H9 (cell line): ENCODE data around the gene HFE. TPM values are rescaled to one million over a fixed set of nuclear protein-coding genes. Genes with fewer than 3 reads are reported as not detected.

Experiments used
- DNase-seq: peaks from one replicate; pipeline ENCODE4 v3.0.0-alpha.2; 2017
- H2AFZ ChIP-seq: one replicate; pipeline ENCODE4 v1.6.1; 2013; ENCODE audit warnings: mild to moderate bottlenecking, low read length, control low read depth, moderate library complexity
- H2AK5ac ChIP-seq: 2 replicates; pipeline ENCODE4 v1.6.1; 2013; ENCODE audit warnings: low read length, control low read depth, mixed read lengths; ENCODE audit not compliant: insufficient read length
- H2BK120ac ChIP-seq: one replicate; pipeline ENCODE4 v1.6.1; 2013; ENCODE audit warnings: low read depth, mild to moderate bottlenecking, low read length, control low read depth, inconsistent platforms; ENCODE audit not compliant: poor library complexity, severe bottlenecking
- H2BK12ac ChIP-seq: 2 replicates; pipeline ENCODE4 v1.6.1; 2013; ENCODE audit warnings: low read length, control low read depth, mixed read lengths, low read depth; ENCODE audit not compliant: insufficient read length
- H2BK15ac ChIP-seq: 2 replicates; pipeline ENCODE4 v1.6.1; 2013; ENCODE audit warnings: low read depth, low read length, control low read depth
- H2BK20ac ChIP-seq: one replicate; pipeline ENCODE4 v1.6.1; 2013; ENCODE audit warnings: low read depth, mild to moderate bottlenecking, low read length, control low read depth, inconsistent platforms; ENCODE audit not compliant: poor library complexity, severe bottlenecking
- H2BK5ac ChIP-seq: 2 replicates; pipeline ENCODE4 v1.6.1; 2013; ENCODE audit warnings: low read length, control low read depth, mixed read lengths; ENCODE audit not compliant: insufficient read length
- H3K14ac ChIP-seq: 2 replicates; pipeline ENCODE4 v1.6.1; 2013; ENCODE audit warnings: low read length, control low read depth; ENCODE audit not compliant: insufficient read depth
- H3K18ac ChIP-seq: 2 replicates; pipeline ENCODE4 v1.6.1; 2013; ENCODE audit warnings: low read depth, mild to moderate bottlenecking, mixed read lengths, low read length, control low read depth; ENCODE audit not compliant: insufficient read length
- H3K23ac ChIP-seq: 2 replicates; pipeline ENCODE4 v1.6.1; 2013; ENCODE audit warnings: low read length, control low read depth, mixed read lengths, low read depth; ENCODE audit not compliant: insufficient read length
- H3K23me2 ChIP-seq: 2 replicates; pipeline ENCODE4 v1.6.1; 2013; ENCODE audit warnings: low read depth, mild to moderate bottlenecking, mixed read lengths, low read length, control low read depth; ENCODE audit not compliant: insufficient read length, poor library complexity, severe bottlenecking
- H3K27ac ChIP-seq: 2 replicates; pipeline ENCODE4 v1.5.1; 2013; ENCODE audit warnings: low read length, control low read depth, mixed read lengths, low read depth; ENCODE audit not compliant: insufficient read length
- H3K27me3 ChIP-seq: 2 replicates; pipeline ENCODE4 v1.6.1; 2013; ENCODE audit warnings: low read length, control low read depth, inconsistent platforms; ENCODE audit not compliant: insufficient read depth
- H3K4ac ChIP-seq: 2 replicates; pipeline ENCODE4 v1.6.1; 2013; ENCODE audit warnings: low read depth, mild to moderate bottlenecking, control low read depth, inconsistent platforms, low read length, moderate library complexity
- H3K4me1 ChIP-seq: 2 replicates; pipeline ENCODE4 v1.6.1; 2013; ENCODE audit warnings: low read length, control low read depth, inconsistent platforms; ENCODE audit not compliant: insufficient read depth
- H3K4me2 ChIP-seq: 2 replicates; pipeline ENCODE4 v1.6.1; 2013; ENCODE audit warnings: low read length, control low read depth, mixed read lengths; ENCODE audit not compliant: insufficient read length, insufficient read depth
- H3K56ac ChIP-seq: 2 replicates; pipeline ENCODE4 v1.6.1; 2013; ENCODE audit warnings: low read depth, mild to moderate bottlenecking, mixed read lengths, low read length, control low read depth; ENCODE audit not compliant: insufficient read length
- H3K79me1 ChIP-seq: 2 replicates; pipeline ENCODE4 v1.6.1; 2013; ENCODE audit warnings: low read depth, mild to moderate bottlenecking, moderate library complexity, low read length, control low read depth, inconsistent platforms; ENCODE audit not compliant: insufficient read depth, poor library complexity, severe bottlenecking
- H3K79me2 ChIP-seq: 2 replicates; pipeline ENCODE4 v1.6.1; 2013; ENCODE audit warnings: low read length, control low read depth, inconsistent platforms; ENCODE audit not compliant: insufficient read depth
- H3K9ac ChIP-seq: 2 replicates; pipeline ENCODE4 v1.6.1; 2013; ENCODE audit warnings: low read length, control low read depth, mixed read lengths; ENCODE audit not compliant: insufficient read length; ENCODE audit errors: extremely low read depth
- H3K9me3 ChIP-seq: one replicate; pipeline ENCODE4 v1.6.1; 2013; ENCODE audit warnings: low read depth, low read length, inconsistent platforms; ENCODE audit not compliant: control insufficient read depth
- H3T11ph ChIP-seq: one replicate; pipeline ENCODE4 v1.6.1; 2013; ENCODE audit warnings: mild to moderate bottlenecking, low read length, control low read depth, inconsistent platforms
- H4K20me1 ChIP-seq: one replicate; pipeline ENCODE4 v1.6.1; 2013; ENCODE audit not compliant: control insufficient read depth, insufficient read length, insufficient read depth
- H4K5ac ChIP-seq: 2 replicates; pipeline ENCODE4 v1.6.1; 2013; ENCODE audit warnings: low read depth, mild to moderate bottlenecking, mixed read lengths, low read length, control low read depth; ENCODE audit not compliant: insufficient read length
- H4K8ac ChIP-seq: replicated peaks from 2 replicates; pipeline ENCODE4 v1.6.1; 2013; ENCODE audit warnings: low read length, control low read depth, mixed read lengths, low read depth; ENCODE audit not compliant: insufficient read length
- H4K91ac ChIP-seq: 2 replicates; pipeline ENCODE4 v1.6.1; 2013; ENCODE audit warnings: low read depth, mild to moderate bottlenecking, moderate library complexity, mixed read lengths, low read length, control low read depth; ENCODE audit not compliant: insufficient read length
- H3K27ac Mint-ChIP-seq, 3 experiments: 2 replicates in 2 of 3; 3 replicates in 1 of 3; pipeline ENCODE4 v1.8.0; 2020 to 2021; ENCODE audit warnings: mixed read lengths in 3 of 3, mild to moderate bottlenecking in 1 of 3, moderate library complexity in 1 of 3
- H3K27me3 Mint-ChIP-seq: 2 replicates; pipeline ENCODE4 v1.8.0; 2021; ENCODE audit warnings: low read depth, mild to moderate bottlenecking, moderate library complexity, mixed read lengths
- H3K36me3 Mint-ChIP-seq, 3 experiments: 2 replicates in 2 of 3; 3 replicates in 1 of 3; pipeline ENCODE4 v1.8.0; 2020 to 2021; ENCODE audit warnings: low read depth in 3 of 3, mixed read lengths in 3 of 3; ENCODE audit not compliant: insufficient read depth in 1 of 3
- H3K4me1 Mint-ChIP-seq, 2 experiments: 2 replicates each; pipeline ENCODE4 v1.8.0; 2020; ENCODE audit warnings: mixed read lengths in 2 of 2
- H3K4me3 Mint-ChIP-seq, 2 experiments: 2 replicates in 1 of 2; 3 replicates in 1 of 2; pipeline ENCODE4 v1.8.0; 2020 to 2021; ENCODE audit warnings: mild to moderate bottlenecking in 2 of 2, mixed read lengths in 2 of 2, moderate library complexity in 1 of 2
- H3K9me3 Mint-ChIP-seq, 2 experiments: 2 replicates in 1 of 2; 3 replicates in 1 of 2; pipeline ENCODE4 v1.8.0; 2020; ENCODE audit warnings: mild to moderate bottlenecking in 2 of 2, mixed read lengths in 2 of 2, moderate library complexity in 1 of 2
- WGBS: extraction: QIAGEN DNeasy Blood & Tissue Kit; methylation state at CpG from one replicate; pipeline ENCODE4 v1.1.7; 2013; ENCODE audit warnings: missing lambda C conversion rate, low lambda C conversion rate, mixed read lengths; ENCODE audit not compliant: insufficient read length; ENCODE audit errors: extremely low coverage; 5-methylcytosine and 5-hydroxymethylcytosine counted together
- total RNA-seq: library from RNA; stranded (reverse); gene quantifications from 2 replicates; pipeline ENCODE4 v1.2.1, GENCODE V29; 2021
- TF ChIP-seq, protein P1 (sequence below): fragments of 200-600 bp; sonication (generic); conservative IDR thresholded peaks from 3 replicates; pipeline ENCODE4 v1.8.0; 2021; ENCODE audit warnings: antibody characterized with exemption, mild to moderate bottlenecking

The HFE gene
- total RNA-seq, 1 experiment from 2014 or later: 0.98 TPM

DNA sequence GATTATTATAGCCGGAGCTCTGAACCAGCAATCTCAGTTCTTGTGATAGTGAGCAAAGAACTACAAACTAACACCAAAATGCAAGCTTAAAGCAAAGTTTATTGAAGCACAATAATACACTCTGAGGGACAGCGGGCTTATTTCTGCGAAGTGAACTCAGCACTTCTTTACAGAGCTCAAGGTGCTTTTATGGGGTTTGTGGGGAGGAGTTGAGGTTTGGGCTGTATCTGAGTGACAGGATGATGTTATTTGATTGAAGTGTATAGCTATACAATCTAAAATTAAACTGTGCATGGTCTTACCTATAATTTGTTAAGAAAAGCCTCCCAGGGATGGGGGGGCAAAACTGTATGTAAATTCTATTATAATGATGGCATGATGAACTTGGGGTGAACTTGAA, 1.0 kb upstream of the HFE start:
- H3K18ac ChIP-seq: no peak overlapping the region
- no peak overlapping the region for H3K56ac ChIP-seq
- H2BK20ac ChIP-seq: no peak overlapping the region
- Mint-ChIP-seq H3K9me3 (peaks cover 7 to 13% of the 10 kb centered on the region in 2 experiments), H3K27me3 (no peaks in the 10 kb centered on the region; the same call in none of the 2 replicates), H3K4me3 (no peak overlapping the region), H3K36me3 (peaks cover 6 to 9% (median 9%) of the 10 kb centered on the region in 3 experiments; a peak in 4 of 7 replicates), H3K4me1 (peaks cover 18 to 20% of the 10 kb centered on the region in 2 experiments), H3K27ac (no peak overlapping the region)
- no peak overlapping the region for H4K8ac ChIP-seq
- H3K14ac ChIP-seq: no peak overlapping the region
- no peak overlapping the region for H2AK5ac ChIP-seq
- H3K27me3 ChIP-seq: no peaks in the 10 kb centered on the region
- H2BK120ac ChIP-seq: no peak overlapping the region
- no peak overlapping the region for H3K4ac ChIP-seq
- H3K9me3 ChIP-seq: no peaks in the 10 kb centered on the region
- no peak overlapping the region for H4K91ac ChIP-seq
- no CpG with 5 or more reads among the region's 3 CpGs for WGBS
- H3T11ph ChIP-seq: no peak overlapping the region
- H2BK12ac ChIP-seq: no peak overlapping the region
- H3K9ac ChIP-seq: no peak overlapping the region
- no peaks in the 10 kb centered on the region for H4K20me1 ChIP-seq
- no peak for DNase-seq
- TF ChIP-seq, protein P1, sequence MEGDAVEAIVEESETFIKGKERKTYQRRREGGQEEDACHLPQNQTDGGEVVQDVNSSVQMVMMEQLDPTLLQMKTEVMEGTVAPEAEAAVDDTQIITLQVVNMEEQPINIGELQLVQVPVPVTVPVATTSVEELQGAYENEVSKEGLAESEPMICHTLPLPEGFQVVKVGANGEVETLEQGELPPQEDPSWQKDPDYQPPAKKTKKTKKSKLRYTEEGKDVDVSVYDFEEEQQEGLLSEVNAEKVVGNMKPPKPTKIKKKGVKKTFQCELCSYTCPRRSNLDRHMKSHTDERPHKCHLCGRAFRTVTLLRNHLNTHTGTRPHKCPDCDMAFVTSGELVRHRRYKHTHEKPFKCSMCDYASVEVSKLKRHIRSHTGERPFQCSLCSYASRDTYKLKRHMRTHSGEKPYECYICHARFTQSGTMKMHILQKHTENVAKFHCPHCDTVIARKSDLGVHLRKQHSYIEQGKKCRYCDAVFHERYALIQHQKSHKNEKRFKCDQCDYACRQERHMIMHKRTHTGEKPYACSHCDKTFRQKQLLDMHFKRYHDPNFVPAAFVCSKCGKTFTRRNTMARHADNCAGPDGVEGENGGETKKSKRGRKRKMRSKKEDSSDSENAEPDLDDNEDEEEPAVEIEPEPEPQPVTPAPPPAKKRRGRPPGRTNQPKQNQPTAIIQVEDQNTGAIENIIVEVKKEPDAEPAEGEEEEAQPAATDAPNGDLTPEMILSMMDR: no peak
- no peak overlapping the region for H2BK5ac ChIP-seq
- H3K27ac ChIP-seq: no peak overlapping the region
- no peak overlapping the region for H3K23ac ChIP-seq
- no peak overlapping the region for H3K4me2 ChIP-seq
- H2AFZ ChIP-seq: no peak overlapping the region
- no peak overlapping the region for H4K5ac ChIP-seq
- H2BK15ac ChIP-seq: no peak overlapping the region
- no peaks in the 10 kb centered on the region for H3K79me2 ChIP-seq
- no peaks in the 10 kb centered on the region for H3K79me1 ChIP-seq
- peaks cover 9% of the 10 kb centered on the region for H3K23me2 ChIP-seq
- H3K4me1 ChIP-seq: no peaks in the 10 kb centered on the region
